Measurements from ENCODE around the gene SUPT20HL2.
"Not testable (repeated sequence)": the region's sequence is repeated elsewhere in the genome, so short reads cannot be mapped to it uniquely, and the experiment has no call there.

The SUPT20HL2 gene

GRCh38 chrX:24314019-24314635 is at the start of gene SUPT20HL2:
SUPT20HL2 (minus strand) TSS chrX:24314069; CDS start chrX:24313315, 754 bp downstream.
- no peak for DNase-seq

- not testable (repeated sequence) for DNase-seq
Observed at GRCh38 chrX:24362089-24362745, 48.3 kb upstream of the SUPT20HL2 start.

- no peak for DNase-seq
Observed at GRCh38 chrX:24360272-24360671, 46.4 kb upstream of the SUPT20HL2 start, which contains the start of gene SUPT20HL1. SUPT20HL1 (plus strand) TSS chrX:24360639; CDS start chrX:24362761, 2,122 bp downstream.

- DNase-seq: peak; percentile 37
Observed at GRCh38 chrX:24357106-24357505, 43.2 kb upstream of the SUPT20HL2 start.

GRCh38 chrX:24355095-24355494 is 41.2 kb upstream of the SUPT20HL2 start:
- no peak for DNase-seq

GRCh38 chrX:24350217-24350616 is 36.3 kb upstream of the SUPT20HL2 start:
- no peak for DNase-seq

- peak; percentile 45 for DNase-seq
Observed at GRCh38 chrX:24347881-24348280, 34.0 kb upstream of the SUPT20HL2 start.

GRCh38 chrX:24343719-24344118 is 29.9 kb upstream of the SUPT20HL2 start:
- DNase-seq: no peak

GRCh38 chrX:24341795-24342194 is 27.9 kb upstream of the SUPT20HL2 start:
- DNase-seq: peak; percentile 76

- DNase-seq: no peak
Observed at GRCh38 chrX:24340501-24340900, 26.6 kb upstream of the SUPT20HL2 start.

GRCh38 chrX:24339911-24340310 is 26.0 kb upstream of the SUPT20HL2 start:
- no peak for DNase-seq

GRCh38 chrX:24335871-24336270 is 22.0 kb upstream of the SUPT20HL2 start:
- DNase-seq: no peak

- peak; percentile 56 for DNase-seq
Observed at GRCh38 chrX:24334461-24334860, 20.6 kb upstream of the SUPT20HL2 start.

- DNase-seq: no peak
Observed at GRCh38 chrX:24333371-24333770, 19.5 kb upstream of the SUPT20HL2 start.

GRCh38 chrX:24332878-24333277 is 19.0 kb upstream of the SUPT20HL2 start:
- peak; percentile 40 for DNase-seq

- no peak for DNase-seq
Observed at GRCh38 chrX:24325231-24325630, 11.4 kb upstream of the SUPT20HL2 start.

GRCh38 chrX:24321741-24322395 is 8.0 kb upstream of the SUPT20HL2 start:
- DNase-seq: no peak

GRCh38 chrX:24317567-24317966 is 3.7 kb upstream of the SUPT20HL2 start:
- no peak for DNase-seq

- no peak for DNase-seq
Observed at GRCh38 chrX:24316111-24316510, 2.2 kb upstream of the SUPT20HL2 start.

- DNase-seq: not testable (repeated sequence)
Observed at GRCh38 chrX:24312249-24312607, 1.6 kb downstream of the SUPT20HL2 start.

- DNase-seq: not testable (repeated sequence)
Observed at GRCh38 chrX:24311507-24312248, 2.2 kb downstream of the SUPT20HL2 start.

- not testable (repeated sequence) for DNase-seq
Observed at GRCh38 chrX:24310916-24311315, 3.0 kb downstream of the SUPT20HL2 start.

All from NCI-H226 (cell line).